ENCODE data around the gene OR8J3.

DNA sequence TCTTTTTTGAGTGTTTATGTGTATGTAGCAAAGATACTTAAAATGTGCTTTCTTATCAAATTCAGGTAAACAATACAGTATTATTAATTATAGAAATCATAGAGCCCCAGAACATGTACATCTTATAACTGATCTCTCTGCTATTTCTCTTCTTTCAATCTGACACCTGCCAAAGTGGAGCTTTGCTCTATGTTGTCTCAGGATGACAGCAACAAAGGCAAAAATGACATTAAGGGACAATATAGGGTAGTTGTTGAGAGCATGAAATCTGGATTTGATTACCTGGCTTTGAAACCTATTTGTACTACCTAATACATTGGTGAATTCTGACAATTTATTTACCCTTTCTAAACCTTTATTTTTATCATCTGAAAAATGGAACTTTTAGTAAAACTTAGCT lies 43.5 kb upstream of the OR8J3 start:
- TF ChIP-seq CTCF (IDR thresholded peaks at IDR 0.05 in 4 of 5, conservative IDR thresholded peaks at IDR 0.05 in 1 of 5) (no peak), POLR2A (IDR thresholded peaks at IDR 0.05) (no peak)

All from gastrocnemius medialis (tissue), 4 donors.